Measurements from ENCODE around the gene ZNF831. TPM values are rescaled to one million over a fixed set of nuclear protein-coding genes. Genes with fewer than 3 reads are reported as not detected.

Gene ZNF831
- total RNA-seq, 1 experiment from 2014 or later: not detected

DNA sequence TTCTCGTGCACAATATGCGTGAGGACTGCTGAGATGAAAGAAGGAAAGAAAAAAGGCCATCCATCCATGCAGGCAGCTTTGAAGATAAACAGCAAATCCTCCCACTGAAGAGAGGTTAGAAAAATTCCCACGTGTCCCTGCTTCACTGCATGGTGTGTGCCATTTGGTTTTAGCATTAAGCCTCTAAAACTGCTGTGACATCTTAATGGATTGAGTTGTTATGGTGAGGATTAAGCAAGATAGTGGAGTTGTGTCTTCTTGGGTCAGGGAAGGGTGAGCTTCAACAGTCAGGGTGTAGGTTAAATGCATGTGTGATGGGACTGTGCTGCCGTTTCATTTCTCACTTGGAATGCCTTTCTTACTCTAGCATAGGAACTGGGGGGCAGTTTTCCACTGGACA, 50.5 kb downstream of the ZNF831 start:
- no peak for DNase-seq (ENCODE audit: low spot score)

DNA sequence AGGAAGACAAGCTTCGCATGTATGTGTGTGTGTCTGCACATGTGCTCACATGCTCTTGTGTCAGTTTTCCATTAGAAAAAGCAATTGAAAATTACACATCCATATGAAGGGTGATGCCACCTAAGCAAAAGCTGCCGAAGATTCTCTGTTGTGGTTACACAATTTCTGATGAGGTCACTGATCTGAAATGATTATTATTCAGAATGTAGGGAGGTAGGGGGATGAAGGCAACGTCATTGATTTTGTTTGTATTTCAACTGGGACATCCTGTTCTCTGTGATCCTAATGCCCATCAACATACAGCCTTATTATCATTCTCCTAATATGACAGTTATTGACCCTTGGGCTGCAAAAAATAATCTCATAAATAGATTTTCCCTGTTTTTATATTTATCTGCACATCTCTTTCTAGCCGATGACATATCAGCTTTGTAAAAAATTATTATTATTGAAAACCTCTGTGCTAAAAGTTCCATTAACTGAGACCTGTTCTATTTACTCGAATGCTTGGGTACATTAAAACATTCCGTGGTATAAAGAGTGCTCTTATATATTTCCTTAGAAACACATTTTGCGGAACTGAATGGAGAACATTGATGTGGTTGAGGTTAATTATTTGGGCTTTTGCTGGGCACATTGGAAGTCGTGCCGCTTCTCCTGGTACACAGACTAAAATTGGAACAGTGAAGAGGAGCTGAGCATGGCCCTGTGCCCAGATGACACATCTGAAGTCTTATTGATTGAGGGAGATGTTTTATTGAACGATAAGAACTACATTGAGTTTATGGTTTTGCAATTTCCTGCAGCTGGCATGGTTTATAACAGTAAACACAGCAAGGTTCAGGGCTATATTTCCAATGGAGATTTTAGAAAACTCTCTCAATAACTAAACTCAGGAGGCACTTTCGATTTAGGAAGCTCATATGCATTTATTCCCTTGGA, 51.3 kb downstream of the ZNF831 start:
- DNase-seq (ENCODE audit: low spot score): no peak

DNA sequence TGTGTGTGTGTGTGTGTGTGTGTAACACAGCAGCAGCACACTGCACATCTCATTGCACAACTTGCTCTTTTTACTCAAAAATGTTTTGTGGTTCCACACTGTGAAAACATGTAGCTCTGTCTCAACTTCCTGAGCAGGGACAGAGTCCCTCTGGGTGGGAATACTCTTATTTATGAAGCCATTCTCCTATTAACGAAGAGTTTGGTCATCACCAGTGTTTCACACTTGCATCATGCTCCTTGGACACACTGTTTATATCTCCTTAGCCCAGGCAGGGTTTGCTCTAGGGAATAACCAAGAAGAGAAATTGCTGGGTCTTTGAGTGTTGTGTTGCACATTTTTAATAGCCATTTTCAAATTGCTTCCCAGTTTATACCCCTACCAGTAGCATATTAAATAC, 53.6 kb downstream of the ZNF831 start:
- no peak for DNase-seq (ENCODE audit: low spot score)

GRCh38 chr20:59217794-59218280, 54.2 kb downstream of the ZNF831 start:
- no peak for DNase-seq (ENCODE audit: low spot score)

GRCh38 chr20:59219211-59219610, 55.6 kb downstream of the ZNF831 start:
- DNase-seq (ENCODE audit: low spot score): no peak

DNA sequence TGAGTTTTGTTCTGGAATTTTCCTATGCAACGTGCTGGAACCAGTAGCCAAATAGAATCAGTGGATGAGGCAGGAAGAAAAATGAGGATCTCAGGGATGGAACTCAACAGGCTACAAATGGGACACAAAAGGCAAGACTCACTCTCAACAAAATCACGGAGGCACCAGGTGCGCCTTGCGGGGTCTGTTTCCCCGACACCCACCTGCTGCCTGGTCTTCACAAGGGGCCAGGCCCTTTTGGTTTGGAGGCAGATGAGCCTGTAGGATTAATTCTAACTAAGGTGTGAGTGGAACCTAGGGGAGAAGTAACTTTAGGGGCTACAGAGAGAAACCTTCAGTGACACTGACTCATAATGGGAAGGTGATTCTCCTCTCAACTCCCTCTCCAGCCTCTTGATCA, 56.5 kb downstream of the ZNF831 start:
- DNase-seq (ENCODE audit: low spot score): no peak

GRCh38 chr20:59221049-59221706, 57.6 kb downstream of the ZNF831 start:
- DNase-seq (ENCODE audit: low spot score): no peak

DNA sequence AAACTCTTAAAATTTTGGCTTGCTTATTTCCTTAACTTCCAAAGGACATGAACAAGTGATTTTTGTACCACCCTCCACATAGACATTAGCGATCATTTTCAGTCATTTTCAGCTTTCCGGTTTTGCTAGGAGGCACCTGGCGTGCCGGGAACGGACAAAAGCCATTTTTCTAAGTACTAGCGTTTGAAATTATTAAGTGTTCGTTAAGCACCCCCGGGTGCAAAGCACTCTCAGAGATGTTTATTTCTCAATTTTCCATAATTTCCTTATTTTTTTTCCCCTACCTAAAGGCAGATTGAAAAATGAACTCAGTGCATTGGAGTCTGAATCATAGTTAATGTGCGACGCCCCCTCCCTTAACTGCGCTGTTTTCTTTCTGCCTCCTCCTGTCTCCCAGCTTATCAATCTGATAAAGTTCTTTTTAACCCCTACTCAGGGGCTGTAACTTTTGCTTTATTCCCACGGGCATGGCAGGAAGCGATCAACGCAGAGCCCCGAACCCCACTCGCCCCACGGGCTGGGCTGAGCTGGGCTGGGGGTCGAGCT, 58.2 kb downstream of the ZNF831 start:
- DNase-seq (ENCODE audit: low spot score): no peak

GRCh38 chr20:59222253-59223181, 58.9 kb downstream of the ZNF831 start:
- peak; percentile 79 for DNase-seq (ENCODE audit: low spot score)

- DNase-seq (ENCODE audit: low spot score): no peak
These were observed 59.6 kb downstream of the ZNF831 start for GRCh38 chr20:59223182-59223601.

DNA sequence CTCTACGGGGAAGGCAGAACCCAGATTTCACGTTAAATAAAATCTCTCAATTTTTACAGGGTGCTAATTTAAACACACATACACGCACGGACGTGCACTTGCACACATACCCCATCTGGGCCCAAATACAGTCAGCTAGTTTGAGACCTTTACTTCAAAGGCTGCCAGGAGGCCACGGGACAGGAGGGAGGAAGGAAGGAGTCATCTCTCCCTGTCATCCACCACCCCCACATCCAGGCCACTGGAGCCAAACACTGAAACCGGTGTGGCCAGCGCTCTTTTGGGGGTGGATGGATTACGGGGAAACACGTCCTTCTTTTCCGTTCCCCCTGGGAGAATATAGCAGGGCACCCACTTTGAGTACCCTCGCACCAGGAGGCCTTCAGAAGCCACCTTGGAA, 60.1 kb downstream of the ZNF831 start:
- no peak for DNase-seq (ENCODE audit: low spot score)

GRCh38 chr20:59224236-59224635, 60.6 kb downstream of the ZNF831 start:
- no peak for DNase-seq (ENCODE audit: low spot score)

GRCh38 chr20:59230385-59230784, 66.8 kb downstream of the ZNF831 start:
- no peak for DNase-seq (ENCODE audit: low spot score)

DNA sequence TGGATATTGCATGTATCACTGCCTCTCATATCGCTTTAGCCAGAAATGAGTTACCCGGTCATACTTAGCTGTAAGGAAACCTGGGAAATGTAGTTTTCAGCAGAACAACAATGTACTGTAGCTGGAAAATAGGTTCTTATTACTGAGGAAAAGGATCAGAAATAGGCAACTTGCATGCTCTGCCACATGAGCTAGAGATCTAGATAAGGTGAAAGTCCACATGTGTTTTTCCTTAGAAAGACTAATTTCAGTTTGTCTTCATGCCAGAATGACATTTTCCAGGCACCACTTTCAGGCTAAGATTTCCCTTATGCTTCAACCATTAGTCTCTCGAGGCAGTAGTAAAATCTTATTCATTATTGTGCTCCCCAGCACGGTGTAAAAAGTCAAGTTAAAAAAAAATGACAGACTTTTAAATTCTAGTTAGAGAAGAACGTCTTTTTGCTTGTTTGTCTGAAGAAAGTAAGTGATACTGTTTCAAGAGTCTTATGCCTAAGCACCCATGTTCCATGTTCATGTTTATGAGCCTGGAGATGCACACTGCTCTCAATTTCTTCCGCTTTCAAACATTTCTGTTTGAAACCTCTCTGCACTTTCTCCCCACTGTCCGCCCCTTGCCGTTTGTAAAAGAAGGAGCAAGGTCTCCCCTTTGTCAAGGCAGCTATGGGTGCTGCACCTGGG, 67.6 kb downstream of the ZNF831 start:
- DNase-seq (ENCODE audit: low spot score): no peak

DNA sequence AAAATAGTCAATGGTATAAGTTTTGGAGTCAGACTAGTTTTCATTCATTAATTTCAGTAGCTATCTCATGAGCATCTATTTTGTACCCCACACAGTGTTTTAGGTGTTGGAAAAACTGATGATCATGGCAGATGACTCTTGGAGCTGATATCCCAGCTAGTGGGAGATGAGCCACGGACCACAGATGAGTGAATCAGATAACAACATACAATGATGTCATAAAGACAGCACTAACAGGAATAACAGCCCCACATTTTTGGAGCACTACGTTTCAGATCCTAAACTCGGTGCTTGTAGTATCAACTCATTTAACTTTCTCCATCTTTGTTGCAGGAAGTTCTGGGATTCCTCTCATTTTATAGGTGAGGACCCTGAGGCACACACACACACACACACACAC, 69.0 kb downstream of the ZNF831 start:
- DNase-seq (ENCODE audit: low spot score): no peak

DNA sequence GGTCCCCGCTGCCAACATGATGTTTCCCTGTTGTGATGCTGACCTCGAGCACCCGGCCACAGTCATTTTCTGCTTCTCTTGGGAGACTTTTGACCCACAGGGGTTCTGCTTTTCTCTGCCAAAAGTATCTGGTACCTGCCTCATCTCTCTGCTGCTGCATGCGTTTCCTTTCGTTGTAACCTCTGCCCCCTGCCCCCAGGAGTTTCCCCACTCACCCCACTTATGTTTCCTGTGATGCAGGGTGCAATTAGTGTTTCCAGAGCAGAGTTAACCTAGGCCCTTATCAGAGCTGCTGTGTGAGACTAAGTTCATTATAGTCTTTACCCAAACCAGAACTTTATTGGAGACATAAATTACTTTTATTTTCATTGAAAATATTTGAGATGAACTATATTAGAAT, 71.6 kb downstream of the ZNF831 start:
- DNase-seq (ENCODE audit: low spot score): no peak

DNA sequence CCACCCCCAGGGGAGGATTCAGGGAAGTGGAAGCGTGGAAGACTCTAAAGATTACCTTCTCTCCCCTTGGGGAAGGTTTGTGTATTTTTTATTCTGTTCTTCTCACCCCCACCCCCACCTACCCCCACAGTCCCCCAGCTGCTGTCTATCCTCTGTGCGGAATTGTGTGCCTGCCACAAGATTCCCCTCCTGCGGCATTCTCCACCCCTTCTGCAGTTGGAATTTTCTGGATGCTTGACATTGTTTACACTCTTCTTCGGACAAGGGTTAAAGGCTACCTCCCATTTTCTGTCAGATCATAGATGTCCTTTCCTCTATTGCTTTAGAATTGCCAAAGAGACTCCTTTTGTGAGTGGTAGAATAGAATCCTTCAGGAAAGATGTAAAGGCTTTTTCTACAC, 76.4 kb downstream of the ZNF831 start:
- no peak for DNase-seq (ENCODE audit: low spot score)

GRCh38 chr20:59242714-59243626, 79.3 kb downstream of the ZNF831 start:
- DNase-seq (ENCODE audit: low spot score): no peak

GRCh38 chr20:59246691-59247400, 83.2 kb downstream of the ZNF831 start:
- DNase-seq (ENCODE audit: low spot score): no peak

Data from HT-29 (cell line).